ENCODE results near the gene ZBTB18. TPM values are rescaled to one million over a fixed set of nuclear protein-coding genes. Genes with fewer than 3 reads are reported as not detected.
A peak's percentile ranks its signal among the peaks of the same experiment; 100 is the strongest.

The ZBTB18 gene
- total RNA-seq, 6 donors from 2014 or later, result 14.8 to 29.7 (median 20.4) TPM

- Histone ChIP-seq H3K27ac (no peak overlapping the region), H3K9me3 (no peaks in the 10 kb centered on the region), H3K27me3 (no peaks in the 10 kb centered on the region), H3K4me1 (no peaks in the 10 kb centered on the region), H3K36me3 (no peaks in the 10 kb centered on the region), H3K4me3 (no peak overlapping the region)
- DNase-seq, result no peak
- 96% methylated on average over 4 of the region's 4 CpGs for WGBS, 2 donors
- TF ChIP-seq POLR2A (IDR thresholded peaks at IDR 0.05), result no peak
- no peak for TF ChIP-seq EP300 (IDR thresholded peaks at IDR 0.05)
- TF ChIP-seq, protein P1, sequence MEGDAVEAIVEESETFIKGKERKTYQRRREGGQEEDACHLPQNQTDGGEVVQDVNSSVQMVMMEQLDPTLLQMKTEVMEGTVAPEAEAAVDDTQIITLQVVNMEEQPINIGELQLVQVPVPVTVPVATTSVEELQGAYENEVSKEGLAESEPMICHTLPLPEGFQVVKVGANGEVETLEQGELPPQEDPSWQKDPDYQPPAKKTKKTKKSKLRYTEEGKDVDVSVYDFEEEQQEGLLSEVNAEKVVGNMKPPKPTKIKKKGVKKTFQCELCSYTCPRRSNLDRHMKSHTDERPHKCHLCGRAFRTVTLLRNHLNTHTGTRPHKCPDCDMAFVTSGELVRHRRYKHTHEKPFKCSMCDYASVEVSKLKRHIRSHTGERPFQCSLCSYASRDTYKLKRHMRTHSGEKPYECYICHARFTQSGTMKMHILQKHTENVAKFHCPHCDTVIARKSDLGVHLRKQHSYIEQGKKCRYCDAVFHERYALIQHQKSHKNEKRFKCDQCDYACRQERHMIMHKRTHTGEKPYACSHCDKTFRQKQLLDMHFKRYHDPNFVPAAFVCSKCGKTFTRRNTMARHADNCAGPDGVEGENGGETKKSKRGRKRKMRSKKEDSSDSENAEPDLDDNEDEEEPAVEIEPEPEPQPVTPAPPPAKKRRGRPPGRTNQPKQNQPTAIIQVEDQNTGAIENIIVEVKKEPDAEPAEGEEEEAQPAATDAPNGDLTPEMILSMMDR (IDR thresholded peaks at IDR 0.05), result no peak
- TF ChIP-seq POLR2AphosphoS5 (IDR thresholded peaks at IDR 0.05), result no peak
- ATAC-seq (ENCODE audit: low FRiP score in 2 of 2), result no peak
Observed at GRCh38 chr1:244062156-244062725, 11.2 kb downstream of the ZBTB18 start.

- Histone ChIP-seq H3K36me3 (no peaks in the 10 kb centered on the region), H3K4me1 (no peaks in the 10 kb centered on the region), H3K9me3 (no peaks in the 10 kb centered on the region), H3K4me3 (no peak overlapping the region), H3K27ac (no peak overlapping the region), H3K27me3 (no peaks in the 10 kb centered on the region)
- ATAC-seq (ENCODE audit: low FRiP score in 2 of 2) (no peak), DNase-seq (no peak)
- 57 to 74% methylated on average over 6 of the region's 6 CpGs for WGBS, 2 donors
- no peak for TF ChIP-seq EP300 (IDR thresholded peaks at IDR 0.05)
- TF ChIP-seq, protein P1 (IDR thresholded peaks at IDR 0.05), result no peak
- no peak for TF ChIP-seq POLR2AphosphoS5 (IDR thresholded peaks at IDR 0.05)
- no peak for TF ChIP-seq POLR2A (IDR thresholded peaks at IDR 0.05)
Observed at GRCh38 chr1:244063498-244063897, 12.4 kb downstream of the ZBTB18 start.

DNA sequence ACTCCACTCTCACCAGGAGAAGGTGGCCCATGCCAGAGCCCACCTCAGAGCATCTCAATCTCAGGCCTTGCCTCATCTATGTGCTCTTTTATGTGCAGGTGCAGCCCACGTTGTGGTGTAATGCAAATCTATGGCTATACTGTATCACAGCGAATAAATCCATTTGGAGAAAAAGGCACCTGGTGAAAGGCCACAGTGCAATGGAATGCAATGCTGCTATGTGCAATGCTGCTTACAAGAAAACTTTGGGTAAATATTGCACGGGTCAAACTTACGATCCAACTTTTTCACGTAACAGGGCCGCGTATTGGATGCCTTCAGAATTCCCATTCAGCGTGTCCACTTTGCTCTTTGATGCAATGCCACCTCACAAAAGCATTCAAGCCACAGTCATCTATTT, 13.5 kb downstream of the ZBTB18 start:
- Histone ChIP-seq H3K9me3 (no peaks in the 10 kb centered on the region), H3K27me3 (no peaks in the 10 kb centered on the region), H3K4me1 (no peaks in the 10 kb centered on the region), H3K27ac (no peak overlapping the region), H3K4me3 (no peak overlapping the region), H3K36me3 (no peaks in the 10 kb centered on the region)
- 91 to 97% methylated on average over 8 of the region's 8 CpGs for WGBS, 2 donors
- TF ChIP-seq, protein P1 (IDR thresholded peaks at IDR 0.05), result no peak
- TF ChIP-seq EP300 (IDR thresholded peaks at IDR 0.05) (no peak), POLR2A (IDR thresholded peaks at IDR 0.05) (no peak), POLR2AphosphoS5 (IDR thresholded peaks at IDR 0.05) (no peak)
- no peak for ATAC-seq (ENCODE audit: low FRiP score in 2 of 2)
- no peak for DNase-seq

DNA sequence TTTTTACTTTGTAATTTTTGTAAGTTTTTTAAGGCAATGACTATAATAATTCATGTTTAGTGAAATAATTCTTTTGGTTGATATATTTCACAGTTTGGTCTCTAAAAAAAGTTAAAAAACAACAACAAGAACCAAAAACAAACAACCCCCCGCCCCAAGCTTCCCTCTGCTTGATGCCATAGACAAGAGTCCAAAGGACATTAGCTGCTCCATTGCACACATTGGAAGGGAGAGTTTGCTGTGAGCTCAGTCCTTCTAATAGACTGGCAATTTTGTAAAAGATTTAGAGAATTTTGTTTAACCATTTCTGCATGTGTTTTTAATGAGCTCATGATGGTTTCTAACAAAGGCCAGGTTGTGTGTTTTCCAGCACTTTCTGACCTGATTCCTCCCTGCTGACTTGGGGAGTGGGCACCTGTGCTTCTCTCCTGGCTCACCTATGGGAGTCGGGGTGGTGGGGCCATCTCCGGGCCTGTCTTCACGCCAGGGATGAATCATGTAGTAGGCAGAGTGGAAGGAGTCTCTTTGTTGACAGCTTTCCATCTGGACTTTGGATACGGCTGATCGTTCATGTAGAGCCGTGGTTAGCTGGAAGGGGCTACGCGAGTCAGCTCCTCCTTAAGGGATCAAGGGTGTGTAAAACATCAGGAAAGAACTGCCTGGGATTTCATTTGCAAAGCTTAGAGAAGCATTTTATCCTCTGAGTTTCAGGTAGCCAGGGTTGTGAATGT, 14.1 kb downstream of the ZBTB18 start:
- 86 to 95% methylated on average over 9 of the region's 9 CpGs for WGBS, 2 donors
- Histone ChIP-seq H3K36me3 (no peaks in the 10 kb centered on the region), H3K27me3 (no peaks in the 10 kb centered on the region), H3K9me3 (no peaks in the 10 kb centered on the region), H3K4me3 (no peak overlapping the region), H3K4me1 (no peaks in the 10 kb centered on the region), H3K27ac (no peak overlapping the region)
- DNase-seq, result no peak
- no peak for ATAC-seq (ENCODE audit: low FRiP score in 2 of 2)
- TF ChIP-seq POLR2A (IDR thresholded peaks at IDR 0.05) (no peak), POLR2AphosphoS5 (IDR thresholded peaks at IDR 0.05) (no peak)
- TF ChIP-seq, protein P1 (IDR thresholded peaks at IDR 0.05), result no peak

GRCh38 chr1:244065960-244066388, 14.9 kb downstream of the ZBTB18 start:
- no peaks in the 10 kb centered on the region for H3K36me3 ChIP-seq
- DNase-seq, result no peak
- no peaks in the 10 kb centered on the region for H3K4me1 ChIP-seq
- 20 to 31% methylated on average over 4 of the region's 4 CpGs for WGBS, 2 donors
- H3K27me3 ChIP-seq, result no peaks in the 10 kb centered on the region
- ATAC-seq (ENCODE audit: low FRiP score in 2 of 2), result peak in 1 of 2 donors; percentile 56
- H3K9me3 ChIP-seq, result no peaks in the 10 kb centered on the region
- H3K27ac ChIP-seq, result no peak overlapping the region
- no peak overlapping the region for H3K4me3 ChIP-seq
- TF ChIP-seq POLR2A (IDR thresholded peaks at IDR 0.05) (no peak), POLR2AphosphoS5 (IDR thresholded peaks at IDR 0.05) (no peak), EP300 (IDR thresholded peaks at IDR 0.05) (no peak)

Data from upper lobe of left lung (tissue), 6 donors.